ENCODE results near the gene LAMA2. TPM values are rescaled to one million over a fixed set of nuclear protein-coding genes. Genes with fewer than 3 reads are reported as not detected.

The LAMA2 gene
- polyA plus RNA-seq, 3 donors from 2014 or later: 0.17 to 1.2 (median 0.34) TPM

DNA sequence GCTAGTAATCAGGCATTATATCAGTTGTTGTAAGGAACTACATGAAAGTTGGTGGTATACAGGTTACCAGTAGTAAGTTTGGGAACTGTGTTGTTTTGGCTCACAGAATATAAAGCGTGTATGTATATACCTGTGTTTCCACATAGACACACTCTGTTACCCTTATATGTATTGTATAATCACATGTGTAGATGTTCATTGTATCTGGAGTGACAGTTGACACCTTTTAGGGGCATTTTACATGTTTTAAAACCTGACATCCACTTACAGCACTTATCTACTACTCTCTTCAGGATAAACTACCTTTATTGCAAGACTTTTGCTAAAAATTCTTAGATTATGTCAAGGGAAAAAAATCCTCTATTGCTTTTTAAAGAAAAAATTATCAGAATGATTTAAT, 228.9 kb downstream of the LAMA2 start:
- no peak for DNase-seq
- Mint-ChIP-seq H3K9me3 (no peaks in the 10 kb centered on the region), H3K4me3 (no peak overlapping the region), H3K36me3 (no peaks in the 10 kb centered on the region), H3K4me1 (no peaks in the 10 kb centered on the region), H3K27ac (no peak overlapping the region), H3K27me3 (ENCODE audit: low read depth in 3 of 3) (peaks cover 5 to 10% (median 6%) of the 10 kb centered on the region in 3 donors)

DNA sequence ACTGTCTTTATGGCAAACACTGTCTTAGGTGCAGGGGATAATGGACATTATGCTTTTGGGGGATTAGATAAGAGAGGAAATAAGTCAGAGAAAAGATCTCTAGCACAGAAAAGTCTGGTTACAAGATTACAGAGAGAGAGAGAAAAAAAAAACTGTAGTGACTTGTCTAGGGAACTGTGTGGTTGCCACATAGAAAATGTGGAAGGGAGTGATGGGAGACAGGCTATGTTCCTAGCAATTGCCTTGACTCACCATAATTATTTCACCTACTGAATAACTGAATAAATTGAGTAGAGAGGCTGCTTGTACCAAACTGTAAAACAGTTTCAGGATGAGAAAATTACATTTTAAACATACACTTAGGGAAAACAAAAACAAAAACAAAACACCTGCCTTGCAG, 229.7 kb downstream of the LAMA2 start:
- no peaks in the 10 kb centered on the region for H3K9me3 Mint-ChIP-seq
- no peaks in the 10 kb centered on the region for H3K4me1 Mint-ChIP-seq
- peaks cover 2 to 10% (median 4%) of the 10 kb centered on the region in 3 donors for H3K27me3 Mint-ChIP-seq (ENCODE audit: low read depth in 3 of 3)
- H3K36me3 Mint-ChIP-seq: no peaks in the 10 kb centered on the region
- H3K27ac Mint-ChIP-seq: no peak overlapping the region
- no peak for DNase-seq
- no peak overlapping the region for H3K4me3 Mint-ChIP-seq

DNA sequence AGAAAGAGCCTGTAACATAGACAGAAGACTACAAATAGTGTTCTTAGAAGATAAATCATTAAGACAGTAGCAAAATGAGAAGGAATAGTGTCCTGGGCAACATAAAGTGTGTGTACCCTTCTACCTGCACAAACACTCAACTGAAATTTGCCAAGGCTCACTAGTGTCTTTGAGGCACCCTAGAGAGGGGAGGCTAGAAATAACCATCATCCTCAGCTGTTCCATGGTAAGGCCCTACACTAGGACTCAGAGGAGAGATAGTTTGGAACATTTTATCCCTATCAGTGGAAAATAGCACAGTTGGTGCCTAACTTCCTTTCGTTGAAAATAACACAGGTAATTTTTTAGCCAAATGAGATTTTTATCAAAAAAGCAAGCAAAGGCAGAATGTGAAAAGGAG, 230.7 kb downstream of the LAMA2 start:
- Mint-ChIP-seq H3K4me1 (no peaks in the 10 kb centered on the region), H3K9me3 (no peaks in the 10 kb centered on the region), H3K36me3 (no peaks in the 10 kb centered on the region), H3K27me3 (ENCODE audit: low read depth in 3 of 3) (peaks cover 2 to 10% (median 2%) of the 10 kb centered on the region in 3 donors), H3K27ac (no peak overlapping the region), H3K4me3 (no peak overlapping the region)
- DNase-seq: no peak

DNA sequence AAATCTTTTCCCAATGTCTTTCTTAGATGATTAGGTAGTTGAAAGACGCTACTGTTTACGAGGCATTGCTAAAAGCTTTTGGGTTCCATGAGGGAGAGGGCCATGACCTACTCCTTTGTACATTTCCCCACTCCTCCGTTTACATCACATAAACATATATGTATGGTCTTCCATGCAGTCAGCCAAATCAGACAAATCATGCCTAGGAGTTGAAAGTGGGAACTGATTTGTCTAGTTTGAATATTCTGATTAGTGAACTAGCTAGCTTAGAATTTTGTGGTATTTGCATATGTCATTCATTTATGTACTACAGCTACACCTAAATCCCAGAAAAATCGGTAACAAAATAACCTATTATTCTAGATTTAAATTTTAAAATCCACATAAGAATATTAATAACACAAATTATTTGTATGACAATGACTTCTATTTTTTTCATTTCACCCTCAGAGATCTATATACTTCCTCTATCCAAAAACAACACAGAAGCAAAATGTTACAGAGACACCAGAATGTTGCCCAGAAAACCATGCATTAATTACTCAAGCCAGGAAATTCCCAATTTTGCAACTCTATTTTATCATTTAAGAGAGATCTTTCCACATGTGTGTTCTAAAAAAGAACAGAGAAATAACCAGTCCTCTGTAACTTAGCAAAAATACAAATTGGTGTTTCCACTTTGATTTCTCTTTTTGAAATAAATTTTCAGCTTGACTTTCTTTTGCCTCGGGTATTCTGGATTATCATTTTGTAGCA, 231.9 kb downstream of the LAMA2 start:
- H3K36me3 Mint-ChIP-seq: no peaks in the 10 kb centered on the region
- H3K27ac Mint-ChIP-seq: no peak overlapping the region
- no peaks in the 10 kb centered on the region for H3K4me1 Mint-ChIP-seq
- H3K27me3 Mint-ChIP-seq (ENCODE audit: low read depth in 3 of 3): peaks cover 0 to 8% (median 2%) of the 10 kb centered on the region in 3 donors
- H3K9me3 Mint-ChIP-seq: no peaks in the 10 kb centered on the region
- no peak overlapping the region for H3K4me3 Mint-ChIP-seq
- DNase-seq: no peak

DNA sequence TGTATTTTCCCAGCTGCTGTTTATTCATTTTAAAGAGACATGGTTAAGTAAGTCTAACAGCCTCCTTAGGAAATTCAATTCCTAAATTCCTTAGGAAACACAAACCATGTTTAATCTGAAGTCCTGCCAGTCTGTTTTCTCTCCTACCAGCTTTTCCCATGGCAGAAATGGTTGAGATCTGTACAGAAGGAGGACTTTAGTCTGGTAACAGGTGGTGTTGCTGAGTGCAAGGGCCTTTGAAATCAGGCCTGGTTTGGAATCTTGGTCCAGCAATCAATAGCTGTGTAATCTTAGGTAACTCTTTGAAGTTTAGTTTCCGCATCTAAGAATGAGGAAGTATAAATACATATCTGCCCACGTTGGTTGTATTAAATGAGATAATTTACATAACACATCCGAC, 232.5 kb downstream of the LAMA2 start:
- Mint-ChIP-seq H3K9me3 (no peaks in the 10 kb centered on the region), H3K36me3 (no peaks in the 10 kb centered on the region), H3K4me3 (no peak overlapping the region), H3K4me1 (no peaks in the 10 kb centered on the region), H3K27ac (no peak overlapping the region), H3K27me3 (ENCODE audit: low read depth in 3 of 3) (peaks cover 0 to 8% (median 2%) of the 10 kb centered on the region in 3 donors)
- no peak for DNase-seq

DNA sequence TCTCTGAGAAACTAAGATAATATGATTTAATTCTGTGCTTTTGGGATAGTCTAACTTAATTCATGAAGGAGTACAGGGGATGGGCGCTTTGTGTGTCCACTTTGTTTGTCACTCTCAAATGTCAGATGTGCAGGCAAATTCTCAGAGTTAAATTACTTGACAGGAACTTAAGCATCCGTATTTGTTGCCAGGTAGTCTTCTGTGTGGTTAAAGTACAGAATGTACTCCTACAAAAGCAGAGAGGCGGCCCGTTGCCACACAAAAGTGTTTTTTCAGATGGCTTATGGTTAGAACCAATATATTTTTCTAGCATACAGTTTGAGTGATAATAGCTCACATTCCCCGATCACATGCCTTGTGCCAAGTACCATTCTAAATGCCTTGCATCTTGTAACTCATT, 234.4 kb downstream of the LAMA2 start:
- no peaks in the 10 kb centered on the region for H3K36me3 Mint-ChIP-seq
- H3K4me3 Mint-ChIP-seq: no peak overlapping the region
- H3K4me1 Mint-ChIP-seq: no peaks in the 10 kb centered on the region
- no peaks in the 10 kb centered on the region for H3K9me3 Mint-ChIP-seq
- no peak overlapping the region for H3K27ac Mint-ChIP-seq
- no peak for DNase-seq
- H3K27me3 Mint-ChIP-seq (ENCODE audit: low read depth in 3 of 3): peaks cover 0 to 8% (median 0%) of the 10 kb centered on the region in 3 donors

DNA sequence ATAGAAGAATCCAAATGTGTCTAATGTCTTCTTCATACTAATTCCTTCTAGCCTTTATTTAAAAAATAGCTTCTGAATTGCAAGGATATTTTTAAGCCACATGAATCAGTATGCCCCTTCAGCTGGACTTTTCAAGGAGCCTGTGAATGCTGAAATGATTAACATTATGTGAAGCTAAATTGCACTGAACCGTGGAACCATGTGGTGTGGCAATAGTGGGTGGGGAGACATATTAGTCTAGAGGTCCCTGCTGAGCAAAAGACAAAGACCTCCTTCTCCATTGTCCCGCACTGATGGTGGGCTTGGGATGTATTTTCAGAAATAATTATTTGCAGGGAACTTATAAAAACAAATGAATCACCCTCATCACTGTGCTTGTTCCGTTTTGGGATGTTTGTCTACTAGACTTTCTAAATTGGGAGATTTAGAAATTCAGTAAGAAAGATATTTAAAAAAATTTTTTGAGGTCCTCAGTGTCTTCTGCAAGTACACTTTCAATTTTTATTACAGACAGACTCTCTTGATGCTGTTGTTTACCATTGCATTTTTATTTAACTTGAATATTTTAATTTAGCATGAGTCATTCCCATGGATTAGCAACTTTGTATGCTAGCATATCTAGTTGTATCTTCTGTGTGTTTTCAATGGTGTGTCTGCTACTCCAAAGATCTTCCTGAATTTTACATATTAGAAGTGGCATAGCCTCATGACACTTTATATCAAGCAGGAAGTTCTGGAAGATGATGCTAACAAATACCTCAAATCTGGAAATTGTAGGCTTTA, 238.1 kb downstream of the LAMA2 start:
- H3K4me3 Mint-ChIP-seq: no peak overlapping the region
- no peaks in the 10 kb centered on the region for H3K9me3 Mint-ChIP-seq
- H3K27me3 Mint-ChIP-seq (ENCODE audit: low read depth in 3 of 3): no peaks in the 10 kb centered on the region
- no peaks in the 10 kb centered on the region for H3K4me1 Mint-ChIP-seq
- H3K36me3 Mint-ChIP-seq: no peaks in the 10 kb centered on the region
- no peak for DNase-seq
- H3K27ac Mint-ChIP-seq: no peak overlapping the region

DNA sequence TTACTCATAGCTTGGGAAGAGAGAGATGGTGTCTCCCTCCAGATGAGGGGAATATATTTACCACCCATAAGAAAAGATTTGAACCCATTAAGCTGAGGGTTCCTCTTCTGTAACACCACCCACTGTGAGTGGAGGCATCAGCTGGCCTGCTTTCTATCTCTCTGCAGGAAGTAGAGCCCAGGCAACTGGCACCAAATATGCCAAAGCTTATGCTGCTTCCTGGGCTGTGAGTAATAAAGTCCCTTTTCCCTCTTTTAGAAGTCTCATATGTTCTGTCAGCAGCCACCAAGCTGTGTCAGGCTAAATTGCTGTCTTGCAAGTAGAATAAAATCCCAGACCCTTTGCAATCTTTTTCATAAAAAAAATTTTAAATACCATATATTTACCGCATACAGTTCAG, 241.4 kb downstream of the LAMA2 start:
- no peak overlapping the region for H3K4me3 Mint-ChIP-seq
- DNase-seq: no peak
- no peak overlapping the region for H3K27ac Mint-ChIP-seq
- no peaks in the 10 kb centered on the region for H3K27me3 Mint-ChIP-seq (ENCODE audit: low read depth in 3 of 3)
- no peaks in the 10 kb centered on the region for H3K4me1 Mint-ChIP-seq
- H3K36me3 Mint-ChIP-seq: no peaks in the 10 kb centered on the region
- H3K9me3 Mint-ChIP-seq: no peaks in the 10 kb centered on the region

DNA sequence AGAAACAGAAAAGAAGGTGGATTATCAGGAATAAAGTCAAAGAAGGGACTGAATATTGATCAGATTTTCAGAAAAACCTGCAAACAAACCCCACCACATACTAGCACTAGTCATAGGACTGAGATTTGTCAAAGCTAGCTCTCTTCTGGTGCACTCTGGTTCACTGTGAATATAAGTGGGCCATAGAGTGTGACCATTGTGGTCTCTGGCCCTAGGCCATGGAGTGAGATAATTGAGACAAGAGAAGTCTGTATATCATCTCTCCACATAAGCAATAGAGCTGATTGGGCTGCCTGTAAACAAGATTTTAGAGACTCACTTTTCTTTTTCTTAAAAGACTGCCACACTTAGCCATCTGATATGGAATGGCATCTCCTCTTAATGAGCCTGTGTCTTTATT, 247.2 kb downstream of the LAMA2 start:
- no peaks in the 10 kb centered on the region for H3K4me1 Mint-ChIP-seq
- H3K27me3 Mint-ChIP-seq (ENCODE audit: low read depth in 3 of 3): peaks cover 0 to 4% (median 3%) of the 10 kb centered on the region in 3 donors
- H3K4me3 Mint-ChIP-seq: no peak overlapping the region
- no peaks in the 10 kb centered on the region for H3K9me3 Mint-ChIP-seq
- no peaks in the 10 kb centered on the region for H3K36me3 Mint-ChIP-seq
- no peak overlapping the region for H3K27ac Mint-ChIP-seq
- DNase-seq: no peak

DNA sequence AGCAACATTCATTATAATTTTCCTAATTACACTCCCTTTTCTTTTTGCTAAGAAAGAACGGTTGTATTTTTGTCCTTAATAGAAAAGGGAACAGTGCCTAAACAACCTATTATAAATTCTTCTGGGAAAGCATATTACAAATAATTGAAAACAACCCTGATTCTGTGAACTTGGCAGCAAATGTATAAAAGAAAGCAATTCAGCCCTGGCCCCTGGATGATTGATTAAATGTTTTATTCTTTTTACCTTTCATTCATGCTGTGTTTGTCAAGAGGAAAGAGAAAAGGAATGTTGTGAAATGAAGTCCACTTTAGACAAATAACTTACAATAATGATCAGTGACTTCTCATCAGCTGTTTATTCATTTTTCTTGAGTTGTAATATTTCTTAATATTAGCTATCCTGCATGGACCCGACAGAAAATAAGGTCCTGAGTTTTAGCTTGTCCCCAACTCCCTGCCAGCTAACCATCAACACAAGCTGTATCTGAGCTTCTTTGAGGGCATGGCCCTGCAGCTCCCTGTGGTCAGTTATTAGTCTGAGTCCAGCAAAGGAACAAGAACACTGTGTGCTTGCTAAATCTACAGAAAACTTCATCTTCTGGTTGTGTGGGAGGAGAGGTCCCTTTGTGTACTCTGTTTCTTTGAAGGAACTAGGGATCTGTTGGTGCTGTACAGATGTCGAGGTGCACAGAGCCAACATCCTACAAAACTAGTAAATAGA, 248.2 kb downstream of the LAMA2 start:
- Mint-ChIP-seq H3K36me3 (no peaks in the 10 kb centered on the region), H3K4me1 (no peaks in the 10 kb centered on the region), H3K9me3 (no peaks in the 10 kb centered on the region), H3K27me3 (ENCODE audit: low read depth in 3 of 3) (peaks cover 0 to 6% (median 3%) of the 10 kb centered on the region in 3 donors), H3K4me3 (no peak overlapping the region), H3K27ac (no peak overlapping the region)
- DNase-seq: no peak

DNA sequence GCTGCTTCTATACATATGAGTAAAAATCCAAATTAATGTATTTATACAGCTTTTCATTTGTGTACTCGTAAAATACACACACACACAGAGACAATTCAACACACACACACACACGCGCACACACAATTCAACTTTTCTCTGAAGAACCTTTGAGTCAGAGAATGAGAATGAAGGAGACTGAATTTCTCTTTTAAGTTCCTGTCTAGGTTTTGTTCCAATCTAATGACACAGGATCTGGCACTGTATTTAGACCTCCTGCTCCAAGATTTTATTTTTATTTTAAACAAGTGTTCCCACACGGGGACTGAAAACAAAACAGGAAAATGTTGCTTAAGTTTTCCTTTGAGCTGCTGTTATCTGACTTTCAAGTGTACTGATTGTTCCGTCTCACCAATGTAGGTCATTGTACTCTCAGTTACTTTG, 250.8 kb downstream of the LAMA2 start:
- H3K27ac Mint-ChIP-seq: no peak overlapping the region
- H3K36me3 Mint-ChIP-seq: no peaks in the 10 kb centered on the region
- no peaks in the 10 kb centered on the region for H3K9me3 Mint-ChIP-seq
- no peak for DNase-seq
- no peak overlapping the region for H3K4me3 Mint-ChIP-seq
- H3K27me3 Mint-ChIP-seq (ENCODE audit: low read depth in 3 of 3): peaks cover 3 to 9% (median 4%) of the 10 kb centered on the region in 3 donors
- no peaks in the 10 kb centered on the region for H3K4me1 Mint-ChIP-seq

DNA sequence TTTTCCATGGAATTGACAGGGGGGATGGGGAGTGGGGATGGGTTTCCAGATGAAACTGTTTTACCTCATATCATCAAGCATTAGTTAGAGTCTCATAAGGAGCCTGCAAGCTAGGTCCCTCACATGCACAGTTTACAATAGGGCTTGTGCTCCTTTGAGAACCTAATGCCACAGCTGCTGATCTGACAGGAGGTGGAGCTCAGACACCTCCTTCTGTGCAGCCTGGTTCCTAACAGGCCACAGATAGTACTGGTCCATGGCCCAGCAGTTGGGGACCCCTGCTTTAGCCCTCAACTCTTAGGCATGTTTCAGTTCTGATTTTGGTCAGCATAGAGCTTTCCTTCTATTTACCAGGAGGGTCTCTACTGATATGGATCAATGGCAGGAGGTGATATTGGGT, 251.6 kb downstream of the LAMA2 start:
- Mint-ChIP-seq H3K36me3 (no peaks in the 10 kb centered on the region), H3K27me3 (ENCODE audit: low read depth in 3 of 3) (peaks cover 3 to 9% (median 4%) of the 10 kb centered on the region in 3 donors), H3K4me3 (no peak overlapping the region), H3K27ac (no peak overlapping the region), H3K9me3 (no peaks in the 10 kb centered on the region), H3K4me1 (no peaks in the 10 kb centered on the region)
- DNase-seq: no peak

DNA sequence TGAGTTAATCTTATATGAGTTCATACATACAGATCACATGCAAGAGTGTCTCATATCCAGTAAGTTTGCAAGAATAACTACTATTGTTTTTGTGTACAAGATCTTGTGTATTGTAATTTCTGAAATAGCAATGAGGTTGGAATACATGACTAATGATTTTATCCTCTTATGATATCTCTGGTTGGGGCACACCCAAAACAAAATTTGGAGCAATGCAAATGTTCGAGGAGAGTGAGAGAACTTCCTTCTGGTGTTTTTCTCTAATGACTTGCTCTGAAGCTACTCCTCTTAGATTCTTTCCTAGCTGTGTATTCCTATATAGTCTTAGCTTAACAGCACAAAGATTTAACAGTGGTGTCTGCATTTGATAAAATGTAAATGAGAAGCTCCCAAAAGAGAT, 252.5 kb downstream of the LAMA2 start:
- DNase-seq: no peak

DNA sequence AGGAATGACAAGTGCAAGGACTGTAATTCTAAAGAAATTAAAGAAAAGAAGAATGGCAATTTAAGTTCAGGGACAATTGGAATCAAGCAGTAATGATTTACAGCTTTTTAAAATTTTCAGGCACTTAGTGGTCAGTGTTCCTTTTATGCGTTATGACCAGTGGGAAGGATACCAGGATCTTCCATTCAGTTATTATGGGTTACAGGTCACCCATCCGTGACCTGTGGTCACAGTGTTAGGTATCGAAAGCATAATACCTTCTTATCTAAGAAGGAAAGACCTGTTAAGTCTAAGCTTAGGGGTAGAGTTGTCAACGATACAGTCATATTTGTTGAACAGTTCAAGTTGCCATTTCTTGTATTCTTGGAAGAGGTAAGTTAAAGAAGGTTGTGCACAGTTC, 253.8 kb downstream of the LAMA2 start:
- Mint-ChIP-seq H3K27ac (no peak overlapping the region), H3K36me3 (no peaks in the 10 kb centered on the region), H3K4me1 (no peaks in the 10 kb centered on the region), H3K4me3 (no peak overlapping the region), H3K9me3 (no peaks in the 10 kb centered on the region), H3K27me3 (ENCODE audit: low read depth in 3 of 3) (peaks cover 4 to 8% (median 5%) of the 10 kb centered on the region in 3 donors)
- no peak for DNase-seq

More for the DNA sequence above, 252.5 kb downstream of the LAMA2 start:
- H3K27me3 Mint-ChIP-seq (ENCODE audit: low read depth in 3 of 3): peaks cover 4 to 8% (median 6%) of the 10 kb centered on the region in 3 donors
- no peaks in the 10 kb centered on the region for H3K4me1 Mint-ChIP-seq
- H3K4me3 Mint-ChIP-seq: no peak overlapping the region
- no peak overlapping the region for H3K27ac Mint-ChIP-seq
- no peaks in the 10 kb centered on the region for H3K9me3 Mint-ChIP-seq
- no peaks in the 10 kb centered on the region for H3K36me3 Mint-ChIP-seq

All from immature natural killer cell (primary cell).